HepG2 (cell line): ENCODE data around the gene RSPRY1. TPM values are rescaled to one million over a fixed set of nuclear protein-coding genes. Genes with fewer than 3 reads are reported as not detected.

Source experiments
- KLF13 ChIP-seq: sonication (generic); formaldehyde crosslinking; IDR thresholded peaks from 2 replicates; pipeline ENCODE4 v1.4.0; 2020; ENCODE audit warnings: mild to moderate bottlenecking, missing genetic modification reagents
- PHF8 ChIP-seq: sonication (generic); formaldehyde crosslinking; IDR thresholded peaks from 2 replicates; pipeline ENCODE4 v1.5.0; 2020; ENCODE audit warnings: missing genetic modification reagents
- SP1 ChIP-seq, 2 experiments: fragments of 450-650 bp in 1 of 2; sonication (generic) in 1 of 2; formaldehyde crosslinking in 1 of 2; IDR thresholded peaks; 2 replicates each; pipeline versions ENCODE4 v1.4.0 to v1.6.1; 2016 to 2020; ENCODE audit warnings: missing genetic modification reagents in 1 of 2
- U2AF1 ChIP-seq: fragments of 200-400 bp; formaldehyde crosslinking; optimal IDR thresholded peaks from 2 replicates; pipeline ENCODE3; 2017; ENCODE audit warnings: mild to moderate bottlenecking, low read depth, low read length
- ZNF234 ChIP-seq: sonication (generic); formaldehyde crosslinking; conservative IDR thresholded peaks from 2 replicates; pipeline ENCODE4 v1.5.1; 2020; ENCODE audit warnings: mild to moderate bottlenecking, missing genetic modification reagents
- ZNF569 ChIP-seq: sonication (generic); formaldehyde crosslinking; IDR thresholded peaks from 2 replicates; pipeline ENCODE4 v1.5.0; 2020; ENCODE audit warnings: mild to moderate bottlenecking, missing genetic modification reagents, moderate library complexity, borderline replicate concordance
- ZNF572 ChIP-seq: sonication (generic); formaldehyde crosslinking; IDR thresholded peaks from 2 replicates; pipeline ENCODE4 v1.5.1; 2020; ENCODE audit warnings: mild to moderate bottlenecking, missing genetic modification reagents
- polyA plus RNA-seq, 8 experiments: library from polyadenylated mRNA; depleted of rRNA in 3 of 8; stranded (reverse) in 7 of 8; unstranded in 1 of 8; fragments of >200 nt; fragmentation: Illumina TruSeq in 4 of 8; extraction: Trizol in 4 of 8; gene quantifications; 2 replicates each; pipeline versions ENCODE4 v1.2.1 to v1.2.3, GENCODE V29; 2011 to 2016; ENCODE audit warnings: low read depth in 4 of 8, missing spikeins in 1 of 8, mixed read lengths in 1 of 8; ENCODE audit not compliant: insufficient read depth in 1 of 8
- total RNA-seq, 5 experiments: library from RNA; depleted of rRNA; stranded (reverse); fragments of >200 nt; fragmentation: Illumina TruSeq; extraction: Trizol; gene quantifications; 2 replicates each; pipeline ENCODE4 v1.2.3, GENCODE V29; 2016; ENCODE audit warnings: low read depth in 1 of 5
- TF ChIP-seq, protein P1 (sequence below): sonication (generic); formaldehyde crosslinking; IDR thresholded peaks from 2 replicates; pipeline ENCODE4 v1.5.1; 2020; ENCODE audit warnings: missing genetic modification reagents, mild to moderate bottlenecking, borderline replicate concordance
- TF ChIP-seq, protein P2 (sequence below): sonication (generic); formaldehyde crosslinking; IDR thresholded peaks from 2 replicates; pipeline ENCODE4 v1.4.0; 2020; ENCODE audit warnings: mild to moderate bottlenecking, missing genetic modification reagents
- TF ChIP-seq, protein P3 (sequence below): sonication (generic); formaldehyde crosslinking; IDR thresholded peaks from 2 replicates; pipeline ENCODE4 v1.8.1; 2022; ENCODE audit warnings: mild to moderate bottlenecking, missing genetic modification reagents
- TF ChIP-seq, protein P4 (sequence below): sonication (generic); formaldehyde crosslinking; IDR thresholded peaks from 2 replicates; pipeline ENCODE4 v1.5.1; 2020; ENCODE audit warnings: missing genetic modification reagents, mild to moderate bottlenecking, borderline replicate concordance
- TF ChIP-seq, protein P5 (sequence below): sonication (generic); formaldehyde crosslinking; IDR thresholded peaks from 2 replicates; pipeline ENCODE4 v1.5.0; 2020; ENCODE audit warnings: mild to moderate bottlenecking, missing genetic modification reagents
- TF ChIP-seq, protein P6 (sequence below): sonication (generic); formaldehyde crosslinking; IDR thresholded peaks from 2 replicates; pipeline ENCODE4; 2020; ENCODE audit warnings: missing genetic modification reagents, mild to moderate bottlenecking, borderline replicate concordance
- TF ChIP-seq, protein P7 (sequence below): sonication (generic); formaldehyde crosslinking; IDR thresholded peaks from 2 replicates; pipeline ENCODE4 v1.4.0; 2020; ENCODE audit warnings: missing genetic modification reagents

The RSPRY1 gene
- total and polyA plus RNA-seq, 2 of the 13 experiments (the other 11 are each of a cell fraction or from before 2014, with no cell fraction given): 53.4 to 61.0 TPM

DNA sequence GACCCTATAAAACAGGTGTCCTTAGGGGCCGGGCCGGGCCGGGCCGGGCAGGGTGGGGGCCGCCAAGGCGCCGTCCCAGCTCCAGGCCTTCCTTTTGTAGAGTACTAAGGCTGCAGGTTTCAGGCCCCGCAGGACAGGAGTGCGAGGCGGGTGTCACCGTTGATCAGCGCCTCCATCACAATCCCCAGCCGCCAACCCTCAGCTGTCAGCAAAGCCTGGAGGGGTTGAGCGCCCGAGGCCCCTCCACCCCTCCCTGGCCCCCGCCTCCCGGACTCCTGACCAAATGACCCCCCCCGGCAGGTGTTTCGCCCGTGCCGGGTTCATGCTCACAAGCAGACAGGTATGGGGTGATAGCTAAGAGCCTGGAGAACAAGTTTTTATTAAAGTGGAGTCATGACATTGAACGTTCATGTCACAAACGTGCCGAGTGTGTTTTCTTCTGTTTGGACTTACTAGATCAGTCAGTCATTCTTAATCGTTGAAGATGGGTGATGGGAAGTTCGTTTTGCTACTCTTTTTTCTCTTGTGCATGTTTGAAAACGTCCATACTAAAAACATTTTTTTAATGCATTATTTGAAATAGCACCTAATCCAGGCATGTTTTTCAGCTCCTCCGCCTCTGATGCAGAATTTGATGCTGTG lies 59.5 kb downstream of the RSPRY1 start (continued):
- TF ChIP-seq ZNF569 (0 out of 2 replicates have a peak, but pooled peaks have one; percentile 30), ZNF234 (peak; percentile 71; the same call in 1 of the 2 replicates), PHF8 (peak; percentile 17), U2AF1 (no peak), ZNF572 (0 out of 2 replicates have a peak, but pooled peaks have one; percentile 53), SP1 (IDR thresholded peaks at IDR 0.05) (no peak), SP1 (CRISPR knock-in tag; IDR thresholded peaks at IDR 0.05) (no peak), KLF13 (CRISPR knock-in tag) (0 out of 2 replicates have a peak, but pooled peaks have one; percentile 13)
- TF ChIP-seq, protein P1, sequence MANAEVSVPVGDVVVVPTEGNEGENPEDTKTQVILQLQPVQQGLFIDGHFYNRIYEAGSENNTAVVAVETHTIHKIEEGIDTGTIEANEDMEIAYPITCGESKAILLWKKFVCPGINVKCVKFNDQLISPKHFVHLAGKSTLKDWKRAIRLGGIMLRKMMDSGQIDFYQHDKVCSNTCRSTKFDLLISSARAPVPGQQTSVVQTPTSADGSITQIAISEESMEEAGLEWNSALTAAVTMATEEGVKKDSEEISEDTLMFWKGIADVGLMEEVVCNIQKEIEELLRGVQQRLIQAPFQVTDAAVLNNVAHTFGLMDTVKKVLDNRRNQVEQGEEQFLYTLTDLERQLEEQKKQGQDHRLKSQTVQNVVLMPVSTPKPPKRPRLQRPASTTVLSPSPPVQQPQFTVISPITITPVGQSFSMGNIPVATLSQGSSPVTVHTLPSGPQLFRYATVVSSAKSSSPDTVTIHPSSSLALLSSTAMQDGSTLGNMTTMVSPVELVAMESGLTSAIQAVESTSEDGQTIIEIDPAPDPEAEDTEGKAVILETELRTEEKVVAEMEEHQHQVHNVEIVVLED (CRISPR knock-in tag): no peak
- TF ChIP-seq, protein P2, sequence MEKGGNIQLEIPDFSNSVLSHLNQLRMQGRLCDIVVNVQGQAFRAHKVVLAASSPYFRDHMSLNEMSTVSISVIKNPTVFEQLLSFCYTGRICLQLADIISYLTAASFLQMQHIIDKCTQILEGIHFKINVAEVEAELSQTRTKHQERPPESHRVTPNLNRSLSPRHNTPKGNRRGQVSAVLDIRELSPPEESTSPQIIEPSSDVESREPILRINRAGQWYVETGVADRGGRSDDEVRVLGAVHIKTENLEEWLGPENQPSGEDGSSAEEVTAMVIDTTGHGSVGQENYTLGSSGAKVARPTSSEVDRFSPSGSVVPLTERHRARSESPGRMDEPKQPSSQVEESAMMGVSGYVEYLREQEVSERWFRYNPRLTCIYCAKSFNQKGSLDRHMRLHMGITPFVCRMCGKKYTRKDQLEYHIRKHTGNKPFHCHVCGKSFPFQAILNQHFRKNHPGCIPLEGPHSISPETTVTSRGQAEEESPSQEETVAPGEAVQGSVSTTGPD (CRISPR knock-in tag): no peak
- TF ChIP-seq, protein P3, sequence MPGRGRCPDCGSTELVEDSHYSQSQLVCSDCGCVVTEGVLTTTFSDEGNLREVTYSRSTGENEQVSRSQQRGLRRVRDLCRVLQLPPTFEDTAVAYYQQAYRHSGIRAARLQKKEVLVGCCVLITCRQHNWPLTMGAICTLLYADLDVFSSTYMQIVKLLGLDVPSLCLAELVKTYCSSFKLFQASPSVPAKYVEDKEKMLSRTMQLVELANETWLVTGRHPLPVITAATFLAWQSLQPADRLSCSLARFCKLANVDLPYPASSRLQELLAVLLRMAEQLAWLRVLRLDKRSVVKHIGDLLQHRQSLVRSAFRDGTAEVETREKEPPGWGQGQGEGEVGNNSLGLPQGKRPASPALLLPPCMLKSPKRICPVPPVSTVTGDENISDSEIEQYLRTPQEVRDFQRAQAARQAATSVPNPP (CRISPR knock-in tag): peak; percentile 0; the same call in 1 of the 2 replicates
- TF ChIP-seq, protein P4, sequence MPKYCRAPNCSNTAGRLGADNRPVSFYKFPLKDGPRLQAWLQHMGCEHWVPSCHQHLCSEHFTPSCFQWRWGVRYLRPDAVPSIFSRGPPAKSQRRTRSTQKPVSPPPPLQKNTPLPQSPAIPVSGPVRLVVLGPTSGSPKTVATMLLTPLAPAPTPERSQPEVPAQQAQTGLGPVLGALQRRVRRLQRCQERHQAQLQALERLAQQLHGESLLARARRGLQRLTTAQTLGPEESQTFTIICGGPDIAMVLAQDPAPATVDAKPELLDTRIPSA: peak; percentile 84; the same call in 1 of the 2 replicates
- TF ChIP-seq, protein P5, sequence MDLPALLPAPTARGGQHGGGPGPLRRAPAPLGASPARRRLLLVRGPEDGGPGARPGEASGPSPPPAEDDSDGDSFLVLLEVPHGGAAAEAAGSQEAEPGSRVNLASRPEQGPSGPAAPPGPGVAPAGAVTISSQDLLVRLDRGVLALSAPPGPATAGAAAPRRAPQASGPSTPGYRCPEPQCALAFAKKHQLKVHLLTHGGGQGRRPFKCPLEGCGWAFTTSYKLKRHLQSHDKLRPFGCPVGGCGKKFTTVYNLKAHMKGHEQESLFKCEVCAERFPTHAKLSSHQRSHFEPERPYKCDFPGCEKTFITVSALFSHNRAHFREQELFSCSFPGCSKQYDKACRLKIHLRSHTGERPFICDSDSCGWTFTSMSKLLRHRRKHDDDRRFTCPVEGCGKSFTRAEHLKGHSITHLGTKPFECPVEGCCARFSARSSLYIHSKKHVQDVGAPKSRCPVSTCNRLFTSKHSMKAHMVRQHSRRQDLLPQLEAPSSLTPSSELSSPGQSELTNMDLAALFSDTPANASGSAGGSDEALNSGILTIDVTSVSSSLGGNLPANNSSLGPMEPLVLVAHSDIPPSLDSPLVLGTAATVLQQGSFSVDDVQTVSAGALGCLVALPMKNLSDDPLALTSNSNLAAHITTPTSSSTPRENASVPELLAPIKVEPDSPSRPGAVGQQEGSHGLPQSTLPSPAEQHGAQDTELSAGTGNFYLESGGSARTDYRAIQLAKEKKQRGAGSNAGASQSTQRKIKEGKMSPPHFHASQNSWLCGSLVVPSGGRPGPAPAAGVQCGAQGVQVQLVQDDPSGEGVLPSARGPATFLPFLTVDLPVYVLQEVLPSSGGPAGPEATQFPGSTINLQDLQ (CRISPR knock-in tag): peak; percentile 10; the same call in 1 of the 2 replicates
- TF ChIP-seq, protein P6, sequence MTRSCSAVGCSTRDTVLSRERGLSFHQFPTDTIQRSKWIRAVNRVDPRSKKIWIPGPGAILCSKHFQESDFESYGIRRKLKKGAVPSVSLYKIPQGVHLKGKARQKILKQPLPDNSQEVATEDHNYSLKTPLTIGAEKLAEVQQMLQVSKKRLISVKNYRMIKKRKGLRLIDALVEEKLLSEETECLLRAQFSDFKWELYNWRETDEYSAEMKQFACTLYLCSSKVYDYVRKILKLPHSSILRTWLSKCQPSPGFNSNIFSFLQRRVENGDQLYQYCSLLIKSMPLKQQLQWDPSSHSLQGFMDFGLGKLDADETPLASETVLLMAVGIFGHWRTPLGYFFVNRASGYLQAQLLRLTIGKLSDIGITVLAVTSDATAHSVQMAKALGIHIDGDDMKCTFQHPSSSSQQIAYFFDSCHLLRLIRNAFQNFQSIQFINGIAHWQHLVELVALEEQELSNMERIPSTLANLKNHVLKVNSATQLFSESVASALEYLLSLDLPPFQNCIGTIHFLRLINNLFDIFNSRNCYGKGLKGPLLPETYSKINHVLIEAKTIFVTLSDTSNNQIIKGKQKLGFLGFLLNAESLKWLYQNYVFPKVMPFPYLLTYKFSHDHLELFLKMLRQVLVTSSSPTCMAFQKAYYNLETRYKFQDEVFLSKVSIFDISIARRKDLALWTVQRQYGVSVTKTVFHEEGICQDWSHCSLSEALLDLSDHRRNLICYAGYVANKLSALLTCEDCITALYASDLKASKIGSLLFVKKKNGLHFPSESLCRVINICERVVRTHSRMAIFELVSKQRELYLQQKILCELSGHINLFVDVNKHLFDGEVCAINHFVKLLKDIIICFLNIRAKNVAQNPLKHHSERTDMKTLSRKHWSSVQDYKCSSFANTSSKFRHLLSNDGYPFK: peak; percentile 5; the same call in 1 of the 2 replicates
- TF ChIP-seq, protein P7, sequence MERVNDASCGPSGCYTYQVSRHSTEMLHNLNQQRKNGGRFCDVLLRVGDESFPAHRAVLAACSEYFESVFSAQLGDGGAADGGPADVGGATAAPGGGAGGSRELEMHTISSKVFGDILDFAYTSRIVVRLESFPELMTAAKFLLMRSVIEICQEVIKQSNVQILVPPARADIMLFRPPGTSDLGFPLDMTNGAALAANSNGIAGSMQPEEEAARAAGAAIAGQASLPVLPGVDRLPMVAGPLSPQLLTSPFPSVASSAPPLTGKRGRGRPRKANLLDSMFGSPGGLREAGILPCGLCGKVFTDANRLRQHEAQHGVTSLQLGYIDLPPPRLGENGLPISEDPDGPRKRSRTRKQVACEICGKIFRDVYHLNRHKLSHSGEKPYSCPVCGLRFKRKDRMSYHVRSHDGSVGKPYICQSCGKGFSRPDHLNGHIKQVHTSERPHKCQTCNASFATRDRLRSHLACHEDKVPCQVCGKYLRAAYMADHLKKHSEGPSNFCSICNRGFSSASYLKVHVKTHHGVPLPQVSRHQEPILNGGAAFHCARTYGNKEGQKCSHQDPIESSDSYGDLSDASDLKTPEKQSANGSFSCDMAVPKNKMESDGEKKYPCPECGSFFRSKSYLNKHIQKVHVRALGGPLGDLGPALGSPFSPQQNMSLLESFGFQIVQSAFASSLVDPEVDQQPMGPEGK: peak; percentile 94
